BLaER1 treated with 17β-estradiol and CSF1 and Interleukin-3, amounts not matched to agents 10 nM and 100 nM (cell line): ENCODE measurements around the gene RPS19.

Source experiments
- H3K27ac ChIP-seq, 11 experiments: shearing (Covaris generic); formaldehyde crosslinking; 2 replicates each; pipeline ENCODE4 v1.8.1; 2022
- H3K27me3 ChIP-seq, 11 experiments: shearing (Covaris generic); formaldehyde crosslinking; 2 replicates each; pipeline ENCODE4 v1.8.1; 2022
- H3K36me3 ChIP-seq, 11 experiments: shearing (Covaris generic); formaldehyde crosslinking; 2 replicates each; pipeline ENCODE4 v1.8.1; 2022
- H3K4me1 ChIP-seq, 10 experiments: shearing (Covaris generic); formaldehyde crosslinking; 2 replicates each; pipeline ENCODE4 v1.8.1; 2022
- H3K4me2 ChIP-seq, 11 experiments: shearing (Covaris generic); formaldehyde crosslinking; 2 replicates each; pipeline ENCODE4 v1.8.1; 2022
- H3K4me3 ChIP-seq, 10 experiments: shearing (Covaris generic); formaldehyde crosslinking; 2 replicates each; pipeline ENCODE4 v1.8.1; 2022
- H3K9ac ChIP-seq, 11 experiments: shearing (Covaris generic); formaldehyde crosslinking; 2 replicates each; pipeline ENCODE4 v1.8.1; 2022
- H3K9me3 ChIP-seq, 11 experiments: shearing (Covaris generic); formaldehyde crosslinking; replicated peaks in 1 of 11; 2 replicates each; pipeline ENCODE4 v1.8.1; 2022
- H4K20me1 ChIP-seq, 11 experiments: shearing (Covaris generic); formaldehyde crosslinking; 2 replicates each; pipeline ENCODE4 v1.8.1; 2022
- Cebpa-rat ChIP-seq, 11 experiments: shearing (Covaris generic); IDR thresholded peaks; 2 replicates each; pipeline ENCODE4 v1.8.1; 2022

Gene RPS19

DNA sequence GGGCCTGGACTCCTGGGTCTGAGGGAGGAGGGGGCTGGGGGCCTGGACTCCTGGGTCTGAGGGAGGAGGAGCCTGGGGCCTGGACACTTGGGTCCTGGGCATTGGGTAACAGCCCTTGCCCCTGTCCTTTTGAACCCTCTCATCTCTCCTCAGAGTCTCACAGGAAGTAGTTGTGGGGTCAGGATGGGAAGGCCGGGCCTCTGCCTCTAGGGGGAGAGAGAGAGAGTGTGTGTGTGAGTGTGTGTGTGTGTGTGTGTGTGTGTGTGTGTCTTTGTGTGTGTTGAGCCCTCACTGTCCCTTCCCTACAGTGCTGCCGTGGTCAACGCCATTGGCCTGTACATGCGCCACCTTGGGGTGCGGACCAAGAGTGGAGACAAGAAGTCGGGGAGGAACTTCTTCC is 33.8 kb downstream of the RPS19 start:
- peak overlapping the region in 3 of 11 experiments; percentile 17 to 29 (median 27); a peak in 2 of 22 replicates for H3K27ac ChIP-seq
- peaks cover 21 to 87% (median 74%) of the 10 kb centered on the region in 11 experiments for H4K20me1 ChIP-seq
- no peaks in the 10 kb centered on the region for H3K9me3 ChIP-seq
- peak overlapping the region in 1 of 11 experiments; percentile 33; a peak in 1 of 22 replicates for H3K9ac ChIP-seq
- TF ChIP-seq Cebpa-rat (IDR thresholded peaks at IDR 0.05) = no peak
- H3K4me1 ChIP-seq = peaks cover 5 to 39% (median 32%) of the 10 kb centered on the region in 10 experiments; a peak in 17 of 20 replicates
- no peak overlapping the region for H3K4me2 ChIP-seq
- H3K4me3 ChIP-seq = no peak overlapping the region
- peaks cover 76 to 84% (median 82%) of the 10 kb centered on the region in 11 experiments for H3K36me3 ChIP-seq
- no peaks in the 10 kb centered on the region for H3K27me3 ChIP-seq

DNA sequence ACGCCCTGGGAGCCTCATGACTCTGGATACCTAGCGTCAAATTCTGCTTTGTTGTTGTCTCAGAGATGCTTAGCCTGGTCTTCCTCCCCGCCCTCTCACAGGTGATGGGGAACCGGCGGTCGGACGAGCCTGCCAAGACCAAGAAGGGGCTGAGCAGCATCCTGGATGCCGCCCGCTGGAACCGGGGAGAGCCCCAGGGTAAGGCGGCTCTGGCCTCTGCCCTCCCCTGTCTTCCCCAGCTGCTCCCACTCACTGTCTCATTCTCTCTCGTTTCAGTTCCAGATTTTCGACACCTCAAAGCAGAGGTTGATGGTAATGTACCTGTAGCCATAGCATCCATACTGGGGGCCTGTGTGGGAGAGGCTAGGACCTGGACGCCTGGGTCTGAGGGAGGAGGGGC is 34.3 kb downstream of the RPS19 start:
- Histone ChIP-seq H3K4me3 (no peak overlapping the region), H3K27me3 (no peaks in the 10 kb centered on the region), H3K4me2 (no peak overlapping the region), H4K20me1 (peaks cover 18 to 87% (median 74%) of the 10 kb centered on the region in 11 experiments), H3K4me1 (peaks cover 5 to 35% (median 28%) of the 10 kb centered on the region in 10 experiments; a peak in 17 of 20 replicates), H3K27ac (peak overlapping the region in 2 of 11 experiments; percentile 17 to 29; a peak in 2 of 22 replicates), H3K9ac (peak overlapping the region in 2 of 11 experiments; percentile 8 to 33; a peak in 1 of 22 replicates), H3K36me3 (peaks cover 76 to 84% (median 82%) of the 10 kb centered on the region in 11 experiments), H3K9me3 (no peaks in the 10 kb centered on the region)
- TF ChIP-seq Cebpa-rat (IDR thresholded peaks at IDR 0.05) = no peak

DNA sequence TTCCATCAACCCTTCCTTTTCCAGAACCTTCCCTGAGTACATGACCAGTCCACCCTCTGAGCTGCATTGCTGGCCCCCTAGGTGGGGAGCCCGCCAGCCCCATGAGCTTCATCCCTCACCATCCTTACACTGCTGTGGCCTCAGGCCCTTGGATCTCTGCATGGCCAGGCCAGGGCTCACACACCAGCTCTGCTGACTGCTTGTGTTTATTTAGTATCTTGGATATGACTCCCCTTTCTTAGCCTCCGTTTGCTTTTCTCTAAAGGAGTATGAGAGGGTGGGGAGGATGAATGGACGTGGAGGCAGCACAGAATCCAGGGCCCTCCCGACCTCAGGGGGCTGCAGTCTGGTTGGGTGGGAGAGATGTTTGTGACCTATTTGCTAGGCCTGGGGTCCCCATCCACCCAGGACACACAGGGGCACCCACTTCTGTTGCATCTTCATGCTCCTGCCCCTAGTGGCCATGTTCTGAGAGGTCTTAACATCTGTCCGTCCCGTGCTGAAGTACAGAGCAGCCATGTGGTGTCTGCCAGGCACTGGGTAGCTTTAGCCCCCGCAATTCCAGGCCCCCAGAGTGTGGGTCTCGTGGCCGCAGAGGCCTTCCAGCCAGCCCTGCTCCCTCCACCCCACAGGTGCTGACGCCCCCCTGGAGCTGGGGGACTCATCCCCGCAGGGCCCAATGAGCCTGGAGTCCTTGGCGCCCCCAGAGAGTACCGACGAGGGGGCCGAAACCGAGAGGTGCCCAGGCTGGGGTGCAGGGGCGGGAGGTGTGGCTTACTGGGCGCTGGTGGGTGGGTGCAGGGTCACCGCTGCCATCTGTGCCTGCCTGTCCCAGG is 35.9 kb downstream of the RPS19 start:
- H3K36me3 ChIP-seq = peaks cover 76 to 85% (median 82%) of the 10 kb centered on the region in 11 experiments
- peaks cover 5 to 24% (median 21%) of the 10 kb centered on the region in 10 experiments; a peak in 17 of 20 replicates for H3K4me1 ChIP-seq
- no peak overlapping the region for H3K4me2 ChIP-seq
- no peak for TF ChIP-seq Cebpa-rat (IDR thresholded peaks at IDR 0.05)
- no peaks in the 10 kb centered on the region for H3K9me3 ChIP-seq
- peak overlapping the region in 4 of 11 experiments; percentile 23 to 29 (median 26); a peak in 2 of 22 replicates for H3K9ac ChIP-seq
- H3K27ac ChIP-seq = peak overlapping the region in 2 of 11 experiments; percentile 4 to 29; a peak in 1 of 22 replicates
- H3K4me3 ChIP-seq = no peak overlapping the region
- peaks cover 9 to 87% (median 65%) of the 10 kb centered on the region in 11 experiments for H4K20me1 ChIP-seq
- no peaks in the 10 kb centered on the region for H3K27me3 ChIP-seq

DNA sequence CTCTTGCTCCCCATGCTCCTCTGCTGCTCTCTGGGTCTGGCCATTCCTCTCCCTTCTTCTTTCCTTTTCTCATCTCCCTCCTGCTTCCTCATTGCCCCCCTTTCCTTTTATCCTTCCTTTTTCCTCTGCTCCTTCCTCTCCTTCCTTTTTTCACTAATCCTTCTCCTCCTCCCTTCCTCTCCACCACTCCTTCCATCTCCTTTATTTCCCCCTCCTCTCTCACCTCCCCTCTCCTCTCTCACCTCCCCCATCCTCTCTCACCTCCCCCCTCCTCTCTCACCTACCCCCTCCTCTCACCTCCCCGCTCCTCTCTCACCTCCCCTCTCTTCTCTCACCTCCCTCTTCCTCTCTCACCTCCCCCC is 36.5 kb downstream of the RPS19 start:
- peaks cover 9 to 87% (median 63%) of the 10 kb centered on the region in 11 experiments for H4K20me1 ChIP-seq
- H3K4me2 ChIP-seq = no peak overlapping the region
- H3K9me3 ChIP-seq = no peaks in the 10 kb centered on the region
- H3K27ac ChIP-seq = 0 out of 22 replicates have a peak overlapping the region, but pooled peaks of 1 of the 11 experiments have one; percentile 29
- no peak overlapping the region for H3K4me3 ChIP-seq
- H3K4me1 ChIP-seq = peaks cover 3 to 18% (median 15%) of the 10 kb centered on the region in 10 experiments; a peak in 17 of 20 replicates
- no peaks in the 10 kb centered on the region for H3K27me3 ChIP-seq
- no peak for TF ChIP-seq Cebpa-rat (IDR thresholded peaks at IDR 0.05)
- peaks cover 78 to 85% (median 82%) of the 10 kb centered on the region in 11 experiments for H3K36me3 ChIP-seq
- H3K9ac ChIP-seq = peak overlapping the region in 1 of 11 experiments; percentile 23; a peak in 1 of 22 replicates

DNA sequence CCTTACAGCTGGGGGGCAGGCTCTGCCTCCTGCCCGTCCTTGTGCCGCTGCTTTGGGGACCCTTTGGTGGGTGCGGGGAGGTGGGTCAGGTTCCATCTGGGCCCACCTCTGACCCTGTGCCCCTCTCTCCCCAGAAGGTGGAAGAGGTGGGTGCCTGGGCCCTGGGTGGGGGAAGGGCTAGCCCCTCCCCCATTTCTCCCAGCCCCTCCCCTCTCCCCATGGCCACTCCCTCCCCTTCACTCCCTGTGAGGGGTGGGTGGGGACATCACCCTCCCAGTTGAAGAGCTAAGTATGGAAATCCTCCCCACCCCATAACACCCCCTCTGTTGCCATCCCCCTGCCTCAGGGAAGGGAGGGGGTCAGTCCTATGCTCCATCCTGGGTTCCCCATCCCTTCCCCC is 37.1 kb downstream of the RPS19 start:
- no peaks in the 10 kb centered on the region for H3K9me3 ChIP-seq
- peaks cover 0 to 12% (median 9%) of the 10 kb centered on the region in 10 experiments; a peak in 17 of 20 replicates for H3K4me1 ChIP-seq
- no peak overlapping the region for H3K4me2 ChIP-seq
- no peak for TF ChIP-seq Cebpa-rat (IDR thresholded peaks at IDR 0.05)
- peaks cover 4 to 87% (median 63%) of the 10 kb centered on the region in 11 experiments; a peak in 21 of 22 replicates for H4K20me1 ChIP-seq
- H3K4me3 ChIP-seq = no peak overlapping the region
- H3K27ac ChIP-seq = no peak overlapping the region
- H3K27me3 ChIP-seq = no peaks in the 10 kb centered on the region
- no peak overlapping the region for H3K9ac ChIP-seq
- H3K36me3 ChIP-seq = peaks cover 78 to 85% (median 82%) of the 10 kb centered on the region in 11 experiments

DNA sequence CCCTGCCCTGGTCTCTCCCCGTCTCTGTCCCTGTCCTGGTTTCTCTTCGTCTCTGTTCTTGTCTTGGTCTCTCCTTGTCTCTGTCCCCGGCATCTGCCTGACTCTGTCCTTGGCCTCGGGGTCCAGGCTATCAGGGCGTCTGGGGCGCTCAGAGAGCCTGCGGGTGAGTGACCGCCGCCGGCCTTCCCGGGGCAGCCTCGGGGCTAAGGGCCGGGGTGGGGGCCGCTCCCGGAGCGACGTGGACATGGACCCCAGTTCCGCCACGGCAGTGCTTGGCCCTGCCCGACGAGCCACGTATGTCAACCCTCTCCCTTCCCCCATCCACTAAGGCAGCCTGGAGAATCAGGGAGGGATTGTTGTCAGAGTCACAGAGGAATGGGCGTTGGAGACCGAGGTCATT is 37.8 kb downstream of the RPS19 start:
- Histone ChIP-seq H3K27ac (no peak overlapping the region), H3K9me3 (no peaks in the 10 kb centered on the region), H3K4me2 (no peak overlapping the region), H3K36me3 (peaks cover 78 to 85% (median 82%) of the 10 kb centered on the region in 11 experiments), H3K9ac (no peak overlapping the region), H3K27me3 (no peaks in the 10 kb centered on the region), H3K4me3 (no peak overlapping the region), H4K20me1 (peaks cover 4 to 87% (median 62%) of the 10 kb centered on the region in 11 experiments; a peak in 20 of 22 replicates), H3K4me1 (peaks cover 0 to 7% (median 3%) of the 10 kb centered on the region in 10 experiments; a peak in 15 of 20 replicates)
- TF ChIP-seq Cebpa-rat (IDR thresholded peaks at IDR 0.05) = no peak

DNA sequence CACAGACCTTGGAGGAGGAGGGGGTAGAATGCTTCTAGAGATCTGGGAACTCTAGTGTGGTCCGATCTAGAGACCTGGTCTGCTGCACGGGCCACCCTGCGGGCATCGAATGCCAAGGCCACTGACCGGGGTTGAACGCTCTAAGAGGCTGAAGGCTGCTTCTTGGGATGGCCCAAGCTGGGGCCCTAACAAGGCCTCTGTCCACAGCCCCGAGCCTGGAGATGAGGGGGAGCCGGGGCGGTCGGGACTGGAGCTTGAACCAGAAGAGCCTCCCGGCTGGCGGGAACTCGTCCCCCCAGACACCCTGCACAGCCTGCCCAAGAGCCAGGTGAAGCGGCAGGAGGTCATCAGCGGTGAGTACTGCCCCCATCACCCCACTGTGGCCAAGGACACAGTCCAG is 38.2 kb downstream of the RPS19 start:
- Histone ChIP-seq H3K36me3 (peaks cover 80 to 86% (median 84%) of the 10 kb centered on the region in 11 experiments), H3K27ac (no peak overlapping the region), H3K4me2 (no peak overlapping the region), H3K27me3 (no peaks in the 10 kb centered on the region), H3K9ac (no peak overlapping the region), H3K4me1 (peaks cover 0 to 4% (median 0%) of the 10 kb centered on the region in 10 experiments; a peak in 4 of 20 replicates), H3K4me3 (no peak overlapping the region), H3K9me3 (no peaks in the 10 kb centered on the region), H4K20me1 (peaks cover 4 to 88% (median 66%) of the 10 kb centered on the region in 11 experiments; a peak in 20 of 22 replicates)
- TF ChIP-seq Cebpa-rat (IDR thresholded peaks at IDR 0.05) = no peak

DNA sequence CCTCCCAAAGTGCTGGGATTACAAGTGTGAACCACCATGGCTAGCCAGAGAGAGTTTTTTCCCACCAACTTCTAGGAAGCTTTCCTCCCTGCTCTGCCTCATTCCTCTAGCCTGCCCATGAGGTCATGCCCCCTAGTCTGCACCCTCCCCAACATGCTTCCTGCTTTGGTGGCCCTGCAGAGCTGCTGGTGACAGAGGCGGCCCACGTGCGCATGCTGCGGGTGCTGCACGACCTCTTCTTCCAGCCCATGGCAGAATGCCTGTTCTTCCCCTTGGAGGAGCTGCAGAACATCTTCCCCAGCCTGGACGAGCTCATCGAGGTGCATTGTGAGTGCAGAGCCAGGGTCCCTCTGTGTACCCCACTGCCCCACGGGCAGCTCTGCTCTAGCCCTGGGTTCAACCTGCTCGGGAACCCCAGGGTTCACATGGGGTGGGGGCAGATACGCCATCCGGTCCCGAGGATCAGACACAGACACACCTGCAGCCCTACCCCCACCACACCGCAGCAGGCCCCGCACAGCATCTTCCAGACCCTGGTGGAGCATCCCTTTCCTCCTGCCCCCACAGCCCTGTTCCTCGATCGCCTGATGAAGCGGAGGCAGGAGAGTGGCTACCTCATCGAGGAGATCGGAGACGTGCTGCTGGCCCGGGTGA is 41.8 kb downstream of the RPS19 start:
- TF ChIP-seq Cebpa-rat (IDR thresholded peaks at IDR 0.05) = no peak
- H4K20me1 ChIP-seq = peaks cover 4 to 94% (median 78%) of the 10 kb centered on the region in 11 experiments; a peak in 21 of 22 replicates
- H3K4me1 ChIP-seq = 0 out of 20 replicates have a peak, but pooled peaks cover 0 to 4% (median 0%) of the 10 kb centered on the region in 10 experiments
- no peaks in the 10 kb centered on the region for H3K27me3 ChIP-seq
- H3K27ac ChIP-seq = no peak overlapping the region
- no peak overlapping the region for H3K4me2 ChIP-seq
- H3K9me3 ChIP-seq = no peaks in the 10 kb centered on the region
- peaks cover 93 to 94% (median 93%) of the 10 kb centered on the region in 11 experiments for H3K36me3 ChIP-seq
- no peak overlapping the region for H3K9ac ChIP-seq
- H3K4me3 ChIP-seq = no peak overlapping the region
